D721Med (cell line): Measurements from ENCODE around the gene CLEC4D.
"Not testable (repeated sequence)": the region's sequence is repeated elsewhere in the genome, so short reads cannot be mapped to it uniquely, and the experiment has no call there.

Source experiments
- DNase-seq: peaks from one replicate; pipeline ENCODE4 v3.0.0; 2011; ENCODE audit warnings: low spot score; ENCODE audit not compliant: insufficient read length
- FAIRE-seq: peaks from 2 replicates; lab custom pipeline; 2011; peaks lifted over from hg19 to GRCh38; lab: Jason Lieb, UNC
- CTCF ChIP-seq: IDR thresholded peaks from 2 replicates; pipeline ENCODE4 v1.5.1; 2012; ENCODE audit warnings: mild to moderate bottlenecking, control low read depth; ENCODE audit not compliant: insufficient read depth; ENCODE audit errors: missing control alignments

Gene CLEC4D

GRCh38 chr12:8483079-8483478, 30.2 kb upstream of the CLEC4D start:
- no peak for TF ChIP-seq CTCF
- FAIRE-seq: no peak

GRCh38 chr12:8491646-8492530, 21.4 kb upstream of the CLEC4D start:
- DNase-seq (no peak), FAIRE-seq (no peak)
- TF ChIP-seq CTCF: no peak

More at GRCh38 chr12:8483079-8483478, 30.2 kb upstream of the CLEC4D start:
- DNase-seq: no peak

- DNase-seq (no peak), FAIRE-seq (no peak)
- no peak for TF ChIP-seq CTCF
These were observed 20.2 kb upstream of the CLEC4D start for GRCh38 chr12:8493084-8493483.

GRCh38 chr12:8495671-8496070, 17.6 kb upstream of the CLEC4D start:
- DNase-seq, FAIRE-seq: not testable (repeated sequence)

- DNase-seq, FAIRE-seq: not testable (repeated sequence)
These were observed 17.2 kb upstream of the CLEC4D start for GRCh38 chr12:8496074-8496473.

- FAIRE-seq: no peak
- no peak for DNase-seq
- no peak for TF ChIP-seq CTCF
These were observed 13.7 kb upstream of the CLEC4D start for GRCh38 chr12:8499616-8500015.

GRCh38 chr12:8501720-8502119, 11.6 kb upstream of the CLEC4D start:
- no peak for FAIRE-seq
- DNase-seq: no peak
- TF ChIP-seq CTCF: no peak

- DNase-seq: no peak
- no peak for TF ChIP-seq CTCF
These were observed 9.0 kb upstream of the CLEC4D start for GRCh38 chr12:8504351-8504750.

More at GRCh38 chr12:8504351-8504750, 9.0 kb upstream of the CLEC4D start:
- no peak for FAIRE-seq
